Stimulated activated CD8-positive, alpha-beta memory T cell treated with anti-CD3 and anti-CD28 coated beads, Interleukin-7, amount 100 ng/mL, for 1 hour (primary cell): ENCODE results near the gene HCN4.
A peak's percentile ranks its signal among the peaks of the same experiment; 100 is the strongest.

ENCODE experiments used
- DNase-seq, 2 donors: peaks; one replicate each; pipeline ENCODE4 v3.0.0-alpha.2; 2020; ENCODE audit warnings: low read depth in 2 of 2

The HCN4 gene

GRCh38 chr15:73346735-73347312, 21.9 kb downstream of the HCN4 start:
- DNase-seq, result peak; percentile 13 to 40

GRCh38 chr15:73345658-73346057, 23.1 kb downstream of the HCN4 start:
- DNase-seq, result no peak

- no peak for DNase-seq
Observed at GRCh38 chr15:73344056-73344455, 24.7 kb downstream of the HCN4 start.

GRCh38 chr15:73341886-73342600, 26.7 kb downstream of the HCN4 start:
- no peak for DNase-seq

- no peak for DNase-seq
Observed at GRCh38 chr15:73340502-73341192, 28.1 kb downstream of the HCN4 start.

- no peak for DNase-seq
Observed at GRCh38 chr15:73338606-73339374, 30.0 kb downstream of the HCN4 start.

GRCh38 chr15:73338058-73338457, 30.7 kb downstream of the HCN4 start:
- no peak for DNase-seq

GRCh38 chr15:73337187-73337586, 31.6 kb downstream of the HCN4 start:
- DNase-seq, result no peak

GRCh38 chr15:73336756-73337155, 32.0 kb downstream of the HCN4 start:
- no peak for DNase-seq

- no peak for DNase-seq
Observed at GRCh38 chr15:73335471-73335870, 33.3 kb downstream of the HCN4 start.

- no peak for DNase-seq
Observed at GRCh38 chr15:73335026-73335425, 33.7 kb downstream of the HCN4 start.

- DNase-seq, result no peak
Observed at GRCh38 chr15:73334086-73334485, 34.7 kb downstream of the HCN4 start.

GRCh38 chr15:73333001-73333400, 35.8 kb downstream of the HCN4 start:
- DNase-seq, result no peak

GRCh38 chr15:73331991-73332925, 36.5 kb downstream of the HCN4 start:
- DNase-seq, result no peak

- no peak for DNase-seq
Observed at GRCh38 chr15:73331501-73331900, 37.3 kb downstream of the HCN4 start.

GRCh38 chr15:73330206-73331051, 38.3 kb downstream of the HCN4 start:
- DNase-seq, result no peak

- DNase-seq, result no peak
Observed at GRCh38 chr15:73329501-73330200, 39.1 kb downstream of the HCN4 start.

- no peak for DNase-seq
Observed at GRCh38 chr15:73328981-73329380, 39.8 kb downstream of the HCN4 start.

- DNase-seq, result no peak
Observed at GRCh38 chr15:73328149-73328820, 40.5 kb downstream of the HCN4 start.
